Measurements from ENCODE around the gene NSMF. TPM values are rescaled to one million over a fixed set of nuclear protein-coding genes. Genes with fewer than 3 reads are reported as not detected.
A peak's percentile ranks its signal among the peaks of the same experiment; 100 is the strongest.

Gene NSMF
- total RNA-seq, 3 donors from 2014 or later (not counting 1 experiment from before 2014, with no cell fraction given), result 78.1 to 111 (median 87.8) TPM

DNA sequence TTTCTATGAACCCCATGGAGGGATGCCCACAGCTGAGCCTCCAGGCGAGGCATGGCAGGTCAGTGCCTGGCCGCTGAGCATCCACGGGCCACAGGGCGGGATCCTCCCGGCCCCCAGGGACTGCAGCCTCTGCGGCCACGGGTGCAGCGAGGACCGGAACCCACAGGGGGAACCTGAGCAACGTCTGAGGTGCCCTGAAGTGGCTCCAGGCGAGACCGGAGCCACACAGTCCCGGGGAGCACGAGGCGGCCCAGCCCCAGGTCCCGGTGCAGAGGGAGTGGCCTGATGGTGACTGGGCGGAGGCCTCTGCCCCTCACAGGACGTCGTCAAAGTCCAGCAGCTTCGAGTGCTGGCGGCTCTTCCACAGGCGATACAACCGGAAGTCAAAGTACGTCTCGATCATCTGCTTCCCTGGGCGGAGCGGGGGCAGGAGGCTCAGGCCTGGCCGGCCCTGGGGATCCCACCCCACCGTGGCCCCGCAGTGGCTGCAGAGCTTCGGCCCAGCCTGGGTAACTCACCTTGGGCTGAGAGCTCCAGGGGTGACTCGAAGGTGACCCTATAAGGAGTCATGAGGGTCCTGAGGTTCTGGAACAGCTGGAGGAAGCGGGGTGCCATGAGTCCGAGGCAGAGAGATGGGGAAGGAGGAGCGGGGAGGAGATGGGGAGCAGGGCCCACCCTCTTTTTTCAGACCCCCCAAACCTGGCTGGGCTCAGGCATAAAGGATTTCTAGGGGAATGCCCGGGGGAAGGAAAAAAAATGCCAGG, 9.9 kb downstream of the NSMF start:
- WGBS (ENCODE audit: insufficient coverage), result 93% methylated on average over 36 of the region's 36 CpGs
- Histone ChIP-seq H3K36me3 (ENCODE audit: control insufficient read depth, insufficient read depth, low read length) (no peaks in the 10 kb centered on the region), H3K4me3 (ENCODE audit: low read length) (no peak overlapping the region), H3K4me1 (ENCODE audit: control insufficient read depth, insufficient read depth, low read length) (peaks cover 67% of the 10 kb centered on the region), H3K27me3 (ENCODE audit: control insufficient read depth, insufficient read depth, low read length) (no peaks in the 10 kb centered on the region), H3K27ac (ENCODE audit: low read length) (no peak overlapping the region), H3K9me3 (ENCODE audit: control insufficient read depth, insufficient read depth, low read length) (no peaks in the 10 kb centered on the region)
- Mint-ChIP-seq H3K27me3 (ENCODE audit: low read depth in 2 of 2) (peaks cover 0 to 3% of the 10 kb centered on the region in 2 donors), H3K9me3 (no peaks in the 10 kb centered on the region), H3K27ac (peak overlapping the region in 1 of 2 donors; percentile 33), H3K4me3 (peak overlapping the region; percentile 28), H3K36me3 (no peaks in the 10 kb centered on the region), H3K4me1 (peaks cover 15 to 51% of the 10 kb centered on the region in 2 donors)
- no peak for TF ChIP-seq CTCF (IDR thresholded peaks at IDR 0.05)
- no peak for ATAC-seq
- intact Hi-C loops (cut with micrococcal nuclease), result no loop called here
- DNase-seq, result peak in 1 of 2 donors; percentile 44

DNA sequence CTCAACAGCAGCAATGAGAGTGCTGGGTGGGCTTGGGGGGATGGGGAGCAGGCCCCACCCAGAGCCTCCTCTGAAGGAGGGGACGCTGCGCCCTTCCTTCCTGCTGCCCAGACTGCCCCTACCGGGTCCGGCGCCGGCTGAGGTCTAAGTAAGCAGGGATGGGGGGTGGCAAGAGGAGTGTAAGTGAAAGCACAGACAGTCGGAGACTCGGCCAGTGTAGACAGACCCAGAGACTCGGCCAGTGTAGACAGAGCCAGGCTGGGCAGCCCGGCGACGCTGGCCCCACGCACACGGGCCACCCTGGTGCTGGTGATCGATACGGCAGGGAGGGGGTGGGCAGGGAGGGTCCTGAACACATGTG, 10.6 kb downstream of the NSMF start:
- Mint-ChIP-seq H3K27ac (no peak overlapping the region), H3K36me3 (no peaks in the 10 kb centered on the region), H3K9me3 (no peaks in the 10 kb centered on the region), H3K4me1 (peaks cover 15 to 48% of the 10 kb centered on the region in 2 donors), H3K27me3 (ENCODE audit: low read depth in 2 of 2) (peaks cover 0 to 5% of the 10 kb centered on the region in 2 donors), H3K4me3 (no peak overlapping the region)
- intact Hi-C loops (cut with micrococcal nuclease), result no loop called here
- 95% methylated on average over 16 of the region's 16 CpGs for WGBS (ENCODE audit: insufficient coverage)
- Histone ChIP-seq H3K36me3 (ENCODE audit: control insufficient read depth, insufficient read depth, low read length) (no peaks in the 10 kb centered on the region), H3K9me3 (ENCODE audit: control insufficient read depth, insufficient read depth, low read length) (no peaks in the 10 kb centered on the region), H3K4me1 (ENCODE audit: control insufficient read depth, insufficient read depth, low read length) (peaks cover 62% of the 10 kb centered on the region), H3K4me3 (ENCODE audit: low read length) (no peak overlapping the region), H3K27me3 (ENCODE audit: control insufficient read depth, insufficient read depth, low read length) (no peaks in the 10 kb centered on the region), H3K27ac (ENCODE audit: low read length) (no peak overlapping the region)
- no peak for TF ChIP-seq CTCF (IDR thresholded peaks at IDR 0.05)
- ATAC-seq, result no peak
- DNase-seq, result no peak

GRCh38 chr9:137447722-137448601, 11.2 kb downstream of the NSMF start:
- Mint-ChIP-seq H3K36me3 (no peaks in the 10 kb centered on the region), H3K9me3 (no peaks in the 10 kb centered on the region), H3K4me3 (no peak overlapping the region), H3K4me1 (peaks cover 15 to 45% of the 10 kb centered on the region in 2 donors), H3K27me3 (ENCODE audit: low read depth in 2 of 2) (peaks cover 0 to 7% of the 10 kb centered on the region in 2 donors), H3K27ac (no peak overlapping the region)
- no peak for TF ChIP-seq CTCF (IDR thresholded peaks at IDR 0.05)
- ATAC-seq (no peak), DNase-seq (no peak)
- H3K4me1 ChIP-seq (ENCODE audit: control insufficient read depth, insufficient read depth, low read length), result peaks cover 56% of the 10 kb centered on the region
- 95% methylated on average over 27 of the region's 27 CpGs for WGBS (ENCODE audit: insufficient coverage)
- no peak overlapping the region for H3K27ac ChIP-seq (ENCODE audit: low read length)
- no peak overlapping the region for H3K4me3 ChIP-seq (ENCODE audit: low read length)
- H3K36me3 ChIP-seq (ENCODE audit: control insufficient read depth, insufficient read depth, low read length), result no peaks in the 10 kb centered on the region
- intact Hi-C loops (cut with micrococcal nuclease), result no loop called here
- no peaks in the 10 kb centered on the region for H3K27me3 ChIP-seq (ENCODE audit: control insufficient read depth, insufficient read depth, low read length)
- H3K9me3 ChIP-seq (ENCODE audit: control insufficient read depth, insufficient read depth, low read length), result no peaks in the 10 kb centered on the region
